ENCODE data around the gene RUSC1. TPM values are rescaled to one million over a fixed set of nuclear protein-coding genes. Genes with fewer than 3 reads are reported as not detected.
"Not testable (repeated sequence)": the region's sequence is repeated elsewhere in the genome, so short reads cannot be mapped to it uniquely, and the experiment has no call there.

The RUSC1 gene
- total RNA-seq (2014; rRNA removed; shearing (Covaris generic)): 49.0 and 52.9 TPM in 2 replicates

GRCh38 chr1:155320661-155321617, at the start of gene RUSC1:
Gene RUSC1 (plus strand): TSS chr1:155320894. CDS start chr1:155321774, 880 bp downstream.
- DNase-seq (ENCODE audit: low read depth): no peak

DNA sequence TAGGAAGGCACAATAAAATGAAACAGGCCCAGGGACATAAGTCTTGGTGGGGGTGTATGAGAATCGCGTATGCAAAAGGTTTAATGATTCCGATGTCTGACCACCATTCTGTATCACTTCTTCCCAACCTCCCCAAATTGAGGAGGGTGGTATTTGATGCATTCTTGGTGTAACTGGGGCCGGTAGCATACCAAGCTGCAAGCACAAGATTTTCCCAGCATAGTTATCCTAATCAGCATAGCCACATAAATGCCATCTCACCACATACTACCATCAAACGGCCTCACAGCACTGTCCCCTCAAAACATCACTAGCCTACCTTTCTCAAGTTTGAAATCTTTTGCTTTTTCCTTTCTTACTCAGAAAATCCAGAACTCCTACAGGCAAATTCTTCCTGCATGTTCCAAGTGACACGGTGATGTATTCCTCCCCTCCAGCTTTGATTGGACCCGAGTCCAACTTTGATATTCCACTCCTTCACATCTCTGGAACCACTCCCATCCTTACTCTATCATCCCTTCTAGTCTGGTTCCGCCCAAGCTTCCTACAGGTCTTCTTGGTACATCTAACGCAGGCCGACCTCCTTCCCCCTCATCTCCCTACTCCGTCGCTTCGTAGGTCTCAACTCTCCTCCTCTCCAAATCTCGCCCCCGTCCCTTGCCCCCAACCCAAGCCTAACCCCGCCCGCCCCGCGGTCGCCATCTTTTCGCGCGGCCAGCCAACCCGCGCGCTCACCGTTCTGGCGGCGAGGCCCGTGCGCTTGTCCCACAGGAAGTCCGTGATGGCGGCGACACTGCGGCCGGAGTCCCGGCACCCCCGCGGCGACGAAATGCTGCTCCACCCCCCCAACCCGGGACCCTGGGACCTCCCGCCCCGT, 48.0 kb upstream of the RUSC1 start:
- peak; percentile 64 for DNase-seq (ENCODE audit: low read depth)

- peak; percentile 92 for DNase-seq (ENCODE audit: low read depth)
Observed at GRCh38 chr1:155273343-155274245, 47.1 kb upstream of the RUSC1 start, which contains the start of gene CLK2. Gene CLK2 (minus strand): TSS chr1:155273504. CDS start chr1:155270977, 2,527 bp downstream.

DNA sequence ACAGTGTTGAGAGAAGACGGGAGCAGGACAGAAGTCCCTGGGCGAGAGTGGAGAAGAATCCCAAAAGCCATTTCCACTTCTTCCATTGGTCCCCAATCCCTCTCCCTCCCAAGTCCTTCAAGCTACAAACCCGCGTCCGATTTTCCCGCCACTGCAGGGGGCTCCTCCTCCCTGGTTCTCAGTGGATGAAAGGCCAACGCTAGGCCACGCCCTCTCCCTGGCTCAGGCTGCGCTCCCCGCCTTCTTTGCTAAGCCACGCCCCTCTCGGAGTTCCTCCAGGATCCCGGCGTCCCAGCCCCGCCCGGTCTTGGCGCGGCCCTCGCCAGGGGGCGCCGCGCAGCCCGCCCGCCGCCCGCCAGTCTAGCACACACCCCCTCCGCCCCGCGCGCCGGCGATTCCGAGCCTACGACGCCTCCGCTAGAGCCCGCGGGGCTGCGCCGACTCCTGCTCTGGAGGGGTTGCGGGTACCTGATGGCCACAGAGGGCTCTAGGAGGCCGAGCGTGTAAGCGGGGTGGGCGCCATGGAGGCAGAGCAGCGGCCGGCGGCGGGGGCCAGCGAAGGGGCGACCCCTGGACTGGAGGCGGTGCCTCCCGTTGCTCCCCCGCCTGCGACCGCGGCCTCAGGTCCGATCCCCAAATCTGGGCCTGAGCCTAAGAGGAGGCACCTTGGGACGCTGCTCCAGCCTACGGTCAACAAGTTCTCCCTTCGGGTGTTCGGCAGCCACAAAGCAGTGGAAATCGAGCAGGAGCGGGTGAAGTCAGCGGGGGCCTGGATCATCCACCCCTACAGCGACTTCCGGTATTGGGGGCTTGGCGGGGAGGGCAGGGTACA, 43.4 kb upstream of the RUSC1 start, which contains the start of gene HCN3:
HCN3 (plus strand) TSS at position 394 of the 832 bp plus-strand sequence; CDS start at position 522, 128 bp downstream.
- peak; percentile 93 for DNase-seq (ENCODE audit: low read depth)

GRCh38 chr1:155277902-155278688, 42.6 kb upstream of the RUSC1 start:
- peak; percentile 33 for DNase-seq (ENCODE audit: low read depth)

- DNase-seq (ENCODE audit: low read depth): no peak
Observed at GRCh38 chr1:155278689-155279160, 42.0 kb upstream of the RUSC1 start.

DNA sequence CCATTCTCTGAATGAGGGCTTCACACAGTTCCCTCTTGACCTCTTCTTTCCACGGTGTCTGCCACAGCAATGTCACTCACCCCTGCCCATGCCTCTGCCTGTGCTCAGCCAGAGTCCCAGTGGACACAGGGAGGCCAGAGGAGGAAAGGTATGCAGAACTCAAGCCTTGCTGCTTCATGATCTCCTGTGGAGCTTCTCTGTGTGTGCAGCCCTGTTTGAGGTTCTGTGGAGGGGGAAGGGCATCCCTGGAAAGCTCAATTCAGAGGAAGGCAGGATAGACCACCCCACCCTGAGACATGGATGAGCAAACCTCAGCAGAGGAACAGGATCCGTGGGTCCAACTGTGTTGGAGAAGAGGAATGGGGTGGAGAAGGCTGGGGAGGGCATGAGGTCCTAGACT, 41.4 kb upstream of the RUSC1 start:
- DNase-seq (ENCODE audit: low read depth): no peak

DNA sequence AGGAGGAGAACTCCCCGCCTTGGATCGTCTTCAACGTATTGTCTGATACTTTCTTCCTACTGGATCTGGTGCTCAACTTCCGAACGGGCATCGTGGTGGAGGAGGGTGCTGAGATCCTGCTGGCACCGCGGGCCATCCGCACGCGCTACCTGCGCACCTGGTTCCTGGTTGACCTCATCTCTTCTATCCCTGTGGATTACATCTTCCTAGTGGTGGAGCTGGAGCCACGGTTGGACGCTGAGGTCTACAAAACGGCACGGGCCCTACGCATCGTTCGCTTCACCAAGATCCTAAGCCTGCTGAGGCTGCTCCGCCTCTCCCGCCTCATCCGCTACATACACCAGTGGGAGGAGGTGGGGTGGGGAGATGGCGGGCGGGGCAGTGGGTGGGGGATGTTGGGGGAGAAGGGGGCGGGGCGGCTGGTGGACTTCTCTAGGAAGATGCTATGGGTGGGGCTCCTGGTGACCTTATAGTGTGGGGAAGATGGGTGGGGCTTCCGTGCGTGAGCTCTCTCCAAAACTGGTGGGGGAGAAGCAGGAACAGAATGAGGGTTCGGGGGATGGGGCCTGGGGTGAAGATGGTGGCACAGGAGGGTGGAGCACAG, 38.1 kb upstream of the RUSC1 start:
- no peak for DNase-seq (ENCODE audit: low read depth)

- no peak for DNase-seq (ENCODE audit: low read depth)
Observed at GRCh38 chr1:155284476-155284875, 36.2 kb upstream of the RUSC1 start.

GRCh38 chr1:155285063-155285462, 35.6 kb upstream of the RUSC1 start:
- no peak for DNase-seq (ENCODE audit: low read depth)

DNA sequence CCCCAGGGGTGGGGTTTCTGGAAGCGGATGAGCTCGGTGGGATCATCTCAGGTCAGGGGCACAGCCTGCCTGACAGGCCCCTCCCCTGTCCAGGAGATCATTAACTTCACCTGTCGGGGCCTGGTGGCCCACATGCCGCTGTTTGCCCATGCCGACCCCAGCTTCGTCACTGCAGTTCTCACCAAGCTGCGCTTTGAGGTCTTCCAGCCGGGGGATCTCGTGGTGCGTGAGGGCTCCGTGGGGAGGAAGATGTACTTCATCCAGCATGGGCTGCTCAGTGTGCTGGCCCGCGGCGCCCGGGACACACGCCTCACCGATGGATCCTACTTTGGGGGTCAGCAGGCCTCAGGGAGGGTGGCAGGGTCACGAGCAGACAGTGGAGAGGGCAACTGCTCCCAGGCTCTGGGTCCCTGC, 35.1 kb upstream of the RUSC1 start:
- DNase-seq (ENCODE audit: low read depth): no peak

DNA sequence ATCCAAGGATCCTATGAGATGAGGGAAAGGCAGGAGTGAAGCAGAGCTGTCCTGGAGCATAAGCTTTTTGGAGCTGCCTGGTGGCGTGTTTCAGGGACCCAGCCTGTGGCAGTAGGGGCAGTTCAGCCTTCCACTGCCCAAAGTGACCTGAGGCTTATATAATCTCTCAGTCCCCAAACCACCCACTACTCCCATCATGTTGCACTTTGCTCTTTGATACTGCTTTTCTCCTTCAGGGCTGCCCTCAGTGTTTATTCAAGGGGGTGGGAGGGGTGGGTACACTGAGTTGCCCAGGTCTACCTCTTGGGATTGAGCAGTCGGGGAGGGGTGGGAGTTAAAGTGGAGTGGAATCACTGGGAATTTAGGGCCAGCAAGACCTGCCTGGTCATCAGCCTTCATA, 34.1 kb upstream of the RUSC1 start:
- DNase-seq (ENCODE audit: low read depth): no peak

- DNase-seq (ENCODE audit: low read depth): no peak
Observed at GRCh38 chr1:155287987-155288543, 32.6 kb upstream of the RUSC1 start.

DNA sequence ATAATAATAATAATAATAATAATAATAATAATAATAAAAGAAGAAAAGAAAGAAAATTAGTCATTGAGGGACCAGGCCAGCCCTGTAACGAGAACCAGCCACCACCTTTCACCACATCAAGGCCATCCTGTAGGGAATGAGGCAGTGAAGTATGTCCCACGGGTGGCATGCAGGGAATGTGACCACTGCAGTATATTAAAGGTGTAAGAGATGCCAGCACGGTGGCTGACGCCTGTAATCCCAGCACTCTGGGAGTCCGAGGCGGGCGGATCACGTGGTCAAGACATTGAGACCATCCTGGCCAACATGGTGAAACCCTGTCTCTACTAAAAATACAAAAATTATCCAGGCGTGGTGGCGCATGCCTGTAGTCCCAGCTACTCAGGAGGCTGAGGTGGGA, 29.7 kb upstream of the RUSC1 start:
- not testable (repeated sequence) for DNase-seq (ENCODE audit: low read depth)

DNA sequence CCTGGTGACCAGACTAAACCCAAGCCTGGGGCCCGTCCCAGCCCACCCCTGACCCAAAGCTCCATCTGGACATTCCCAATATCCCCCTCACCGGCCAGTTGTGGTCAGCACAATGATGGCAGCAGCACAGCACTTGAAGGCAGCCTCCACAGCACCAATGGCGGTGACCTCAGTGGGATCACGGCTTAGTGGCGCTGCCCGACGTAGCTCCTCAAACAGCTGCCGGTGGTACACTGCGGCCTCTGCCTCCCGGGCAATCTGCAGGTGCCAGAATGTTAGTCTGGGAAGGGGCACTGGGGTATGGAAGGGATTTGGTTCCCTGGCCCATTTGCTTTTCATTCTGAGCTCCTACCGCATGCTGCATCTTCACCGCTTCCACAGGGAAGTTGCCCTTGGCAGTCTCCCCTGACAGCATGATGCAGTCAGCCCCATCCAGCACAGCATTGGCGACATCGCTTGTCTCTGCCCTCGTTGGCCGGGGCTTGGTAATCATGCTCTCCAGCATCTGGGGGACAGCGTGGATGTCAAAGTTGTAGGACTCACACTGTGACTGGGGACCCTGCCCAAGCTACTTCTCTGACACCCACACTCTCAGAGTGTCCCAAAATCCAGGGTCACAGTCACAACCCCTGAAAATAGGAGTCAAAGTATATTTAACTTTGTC, 27.5 kb upstream of the RUSC1 start:
- no peak for DNase-seq (ENCODE audit: low read depth)

- DNase-seq (ENCODE audit: low read depth): no peak
Observed at GRCh38 chr1:155294520-155295182, 26.0 kb upstream of the RUSC1 start.
